Stomach (tissue), 4 donors: ENCODE measurements around the gene FLT1.

Experiments used
- EP300 ChIP-seq: sonication (generic); formaldehyde crosslinking; IDR thresholded peaks from one replicate; pipeline ENCODE4 v1.6.1; 2017; ENCODE audit warnings: antibody characterized with exemption
- TF ChIP-seq, protein P1 (sequence below), 7 experiments: fragments of 450-650 bp in 4 of 7; fragments of 200-600 bp in 3 of 7; sonication (generic) in 3 of 7; IDR thresholded peaks; one replicate each; pipeline ENCODE4 v1.5.1; 2016 to 2019; ENCODE audit warnings: antibody characterized with exemption in 7 of 7, control low read depth in 2 of 7, mild to moderate bottlenecking in 1 of 7

DNA sequence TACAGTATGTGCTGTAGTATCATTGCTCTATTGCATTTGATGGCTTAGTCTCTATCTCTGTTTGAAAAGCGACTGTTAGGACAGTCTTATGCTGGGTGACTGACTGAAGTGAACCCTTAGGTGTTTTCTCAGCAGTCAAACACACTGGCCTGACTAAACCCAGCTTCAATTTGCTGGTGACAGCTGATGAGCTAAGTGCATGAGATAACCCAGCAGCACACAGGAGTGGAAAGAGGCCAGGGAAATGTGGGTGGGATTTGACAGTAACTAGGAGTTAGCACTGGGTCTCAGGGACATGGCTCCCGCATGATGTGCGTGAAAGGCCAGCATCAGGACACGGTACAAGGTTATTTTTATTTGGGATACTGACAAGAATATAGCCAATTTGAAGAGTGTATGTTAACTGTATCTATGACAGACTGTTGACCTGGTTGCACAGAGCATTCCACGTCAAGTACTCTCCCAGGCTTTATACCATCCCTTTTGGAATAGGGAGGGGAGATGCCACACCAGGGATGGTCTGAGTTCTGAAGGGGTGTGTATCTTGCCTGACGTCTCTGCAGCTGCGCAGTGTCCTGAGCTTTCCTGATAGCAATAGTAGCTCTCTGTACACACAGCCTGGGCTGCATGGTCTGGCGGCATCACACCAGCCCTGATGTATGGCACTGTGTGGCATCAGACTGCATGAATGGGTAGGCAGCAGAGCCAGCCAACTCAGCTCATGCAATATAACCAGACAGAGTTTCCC is 144.8 kb downstream of the FLT1 start:
- TF ChIP-seq EP300: no peak
- TF ChIP-seq, protein P1, sequence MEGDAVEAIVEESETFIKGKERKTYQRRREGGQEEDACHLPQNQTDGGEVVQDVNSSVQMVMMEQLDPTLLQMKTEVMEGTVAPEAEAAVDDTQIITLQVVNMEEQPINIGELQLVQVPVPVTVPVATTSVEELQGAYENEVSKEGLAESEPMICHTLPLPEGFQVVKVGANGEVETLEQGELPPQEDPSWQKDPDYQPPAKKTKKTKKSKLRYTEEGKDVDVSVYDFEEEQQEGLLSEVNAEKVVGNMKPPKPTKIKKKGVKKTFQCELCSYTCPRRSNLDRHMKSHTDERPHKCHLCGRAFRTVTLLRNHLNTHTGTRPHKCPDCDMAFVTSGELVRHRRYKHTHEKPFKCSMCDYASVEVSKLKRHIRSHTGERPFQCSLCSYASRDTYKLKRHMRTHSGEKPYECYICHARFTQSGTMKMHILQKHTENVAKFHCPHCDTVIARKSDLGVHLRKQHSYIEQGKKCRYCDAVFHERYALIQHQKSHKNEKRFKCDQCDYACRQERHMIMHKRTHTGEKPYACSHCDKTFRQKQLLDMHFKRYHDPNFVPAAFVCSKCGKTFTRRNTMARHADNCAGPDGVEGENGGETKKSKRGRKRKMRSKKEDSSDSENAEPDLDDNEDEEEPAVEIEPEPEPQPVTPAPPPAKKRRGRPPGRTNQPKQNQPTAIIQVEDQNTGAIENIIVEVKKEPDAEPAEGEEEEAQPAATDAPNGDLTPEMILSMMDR (IDR thresholded peaks at IDR 0.05): no peak
